ENCODE measurements around the gene ATXN1.
A peak's percentile ranks its signal among the peaks of the same experiment; 100 is the strongest.

The ATXN1 gene

GRCh38 chr6:16370943-16371342, 390.3 kb downstream of the ATXN1 start:
- no peak for DNase-seq

GRCh38 chr6:16369989-16370388, 391.3 kb downstream of the ATXN1 start:
- DNase-seq = no peak

GRCh38 chr6:16369140-16369745, 392.0 kb downstream of the ATXN1 start:
- DNase-seq = no peak

- no peak for DNase-seq
These were observed 393.7 kb downstream of the ATXN1 start for GRCh38 chr6:16367571-16367970.

GRCh38 chr6:16363749-16364148, 397.5 kb downstream of the ATXN1 start:
- DNase-seq = no peak

GRCh38 chr6:16362819-16363589, 398.3 kb downstream of the ATXN1 start:
- DNase-seq = no peak

- no peak for DNase-seq
These were observed 399.0 kb downstream of the ATXN1 start for GRCh38 chr6:16362296-16362695.

- no peak for DNase-seq
These were observed 399.4 kb downstream of the ATXN1 start for GRCh38 chr6:16361861-16362260.

GRCh38 chr6:16361121-16361520, 400.1 kb downstream of the ATXN1 start:
- DNase-seq = no peak

- DNase-seq = no peak
These were observed 400.9 kb downstream of the ATXN1 start for GRCh38 chr6:16360365-16360764.

- no peak for DNase-seq
These were observed 401.7 kb downstream of the ATXN1 start for GRCh38 chr6:16359563-16359962.

GRCh38 chr6:16358531-16359138, 402.6 kb downstream of the ATXN1 start:
- DNase-seq = no peak

- DNase-seq = no peak
These were observed 405.4 kb downstream of the ATXN1 start for GRCh38 chr6:16355699-16356446.

GRCh38 chr6:16355238-16355637, 406.0 kb downstream of the ATXN1 start:
- no peak for DNase-seq

GRCh38 chr6:16354692-16355091, 406.6 kb downstream of the ATXN1 start:
- no peak for DNase-seq

- DNase-seq = no peak
These were observed 408.3 kb downstream of the ATXN1 start for GRCh38 chr6:16352821-16353438.

- DNase-seq = no peak
These were observed 409.0 kb downstream of the ATXN1 start for GRCh38 chr6:16352258-16352635.

GRCh38 chr6:16349544-16349943, 411.7 kb downstream of the ATXN1 start:
- DNase-seq = no peak

GRCh38 chr6:16346831-16347230, 414.4 kb downstream of the ATXN1 start:
- DNase-seq = no peak

GRCh38 chr6:16345449-16346330, 415.6 kb downstream of the ATXN1 start:
- peak; percentile 20 to 27 for DNase-seq

- DNase-seq = no peak
These were observed 416.5 kb downstream of the ATXN1 start for GRCh38 chr6:16344756-16345155.

GRCh38 chr6:16343593-16343992, 417.7 kb downstream of the ATXN1 start:
- DNase-seq = no peak

Measured in NCI-H1930 (cell line).